ENCODE measurements around the gene TTC33.

DNA sequence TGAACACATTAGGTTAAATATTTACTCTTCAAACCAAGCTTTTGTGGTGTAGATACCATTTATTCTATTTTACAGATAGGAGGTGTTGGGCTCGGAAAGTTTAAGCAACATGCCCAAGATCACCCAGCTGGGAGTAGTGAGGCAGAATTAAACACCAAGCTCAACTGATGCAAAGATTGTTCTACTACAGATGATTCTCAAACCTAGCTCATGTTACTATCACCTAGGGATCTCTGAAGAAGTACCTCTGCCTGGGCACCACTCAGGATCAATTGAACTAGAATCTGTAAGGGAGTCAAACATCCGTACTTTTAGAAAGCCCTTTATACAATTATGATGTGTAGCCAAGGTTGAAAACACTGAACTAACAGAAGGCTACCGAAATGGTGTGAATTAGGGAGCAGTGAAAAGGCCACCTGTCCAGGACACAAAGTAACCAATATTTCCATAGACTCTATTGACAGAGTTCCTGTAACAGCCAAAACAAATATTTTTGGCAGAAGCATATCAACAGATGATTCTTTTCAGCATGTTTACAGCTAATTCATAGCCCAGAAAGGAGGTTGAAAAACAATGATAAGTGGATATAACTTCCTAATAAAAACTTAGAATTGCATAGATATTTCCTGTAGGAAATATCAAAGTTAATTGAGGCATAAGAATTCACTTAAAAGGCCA, 234.5 kb downstream of the TTC33 start:
- TF ChIP-seq POLR2AphosphoS5 (IDR thresholded peaks at IDR 0.05; ENCODE audit: low read depth, low read length) = no peak
- no peak for TF ChIP-seq FOXP2 (optimal IDR thresholded peaks at IDR 0.05; ENCODE audit: borderline replicate concordance, extremely low read depth, extremely low read length, insufficient read depth)
- no peak for TF ChIP-seq TAF1 (IDR thresholded peaks at IDR 0.05; ENCODE audit: borderline replicate concordance, insufficient read depth, low read length)
- no peak for TF ChIP-seq SIN3A (IDR thresholded peaks at IDR 0.05; ENCODE audit: borderline replicate concordance, insufficient read depth, low read length)
- TF ChIP-seq, protein P1, sequence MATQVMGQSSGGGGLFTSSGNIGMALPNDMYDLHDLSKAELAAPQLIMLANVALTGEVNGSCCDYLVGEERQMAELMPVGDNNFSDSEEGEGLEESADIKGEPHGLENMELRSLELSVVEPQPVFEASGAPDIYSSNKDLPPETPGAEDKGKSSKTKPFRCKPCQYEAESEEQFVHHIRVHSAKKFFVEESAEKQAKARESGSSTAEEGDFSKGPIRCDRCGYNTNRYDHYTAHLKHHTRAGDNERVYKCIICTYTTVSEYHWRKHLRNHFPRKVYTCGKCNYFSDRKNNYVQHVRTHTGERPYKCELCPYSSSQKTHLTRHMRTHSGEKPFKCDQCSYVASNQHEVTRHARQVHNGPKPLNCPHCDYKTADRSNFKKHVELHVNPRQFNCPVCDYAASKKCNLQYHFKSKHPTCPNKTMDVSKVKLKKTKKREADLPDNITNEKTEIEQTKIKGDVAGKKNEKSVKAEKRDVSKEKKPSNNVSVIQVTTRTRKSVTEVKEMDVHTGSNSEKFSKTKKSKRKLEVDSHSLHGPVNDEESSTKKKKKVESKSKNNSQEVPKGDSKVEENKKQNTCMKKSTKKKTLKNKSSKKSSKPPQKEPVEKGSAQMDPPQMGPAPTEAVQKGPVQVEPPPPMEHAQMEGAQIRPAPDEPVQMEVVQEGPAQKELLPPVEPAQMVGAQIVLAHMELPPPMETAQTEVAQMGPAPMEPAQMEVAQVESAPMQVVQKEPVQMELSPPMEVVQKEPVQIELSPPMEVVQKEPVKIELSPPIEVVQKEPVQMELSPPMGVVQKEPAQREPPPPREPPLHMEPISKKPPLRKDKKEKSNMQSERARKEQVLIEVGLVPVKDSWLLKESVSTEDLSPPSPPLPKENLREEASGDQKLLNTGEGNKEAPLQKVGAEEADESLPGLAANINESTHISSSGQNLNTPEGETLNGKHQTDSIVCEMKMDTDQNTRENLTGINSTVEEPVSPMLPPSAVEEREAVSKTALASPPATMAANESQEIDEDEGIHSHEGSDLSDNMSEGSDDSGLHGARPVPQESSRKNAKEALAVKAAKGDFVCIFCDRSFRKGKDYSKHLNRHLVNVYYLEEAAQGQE (IDR thresholded peaks at IDR 0.05; ENCODE audit: insufficient read depth in 1 of 2, low read depth in 2 of 2, low read length in 2 of 2) = no peak
